Immature natural killer cell (primary cell): ENCODE results near the gene HDDC3. TPM values are rescaled to one million over a fixed set of nuclear protein-coding genes. Genes with fewer than 3 reads are reported as not detected.
A peak's percentile ranks its signal among the peaks of the same experiment; 100 is the strongest.

Source experiments
- DNase-seq, 3 donors: peaks; one replicate each; pipeline ENCODE4 v3.0.0; 2022; ENCODE audit warnings: mixed read lengths in 1 of 3
- H3K27ac Mint-ChIP-seq, 6 donors: one replicate each; pipeline ENCODE4 v1.8.0; 2020; ENCODE audit warnings: mixed read lengths in 6 of 6, mild to moderate bottlenecking in 5 of 6, inconsistent platforms in 4 of 6, moderate library complexity in 3 of 6
- H3K27me3 Mint-ChIP-seq, 3 donors: one replicate each; pipeline ENCODE4 v1.8.0; 2020 to 2021; ENCODE audit warnings: low read depth in 3 of 3, mild to moderate bottlenecking in 3 of 3, mixed read lengths in 3 of 3, moderate library complexity in 3 of 3, inconsistent platforms in 1 of 3
- H3K36me3 Mint-ChIP-seq, 3 donors: one replicate each; pipeline ENCODE4 v1.8.0; 2020; ENCODE audit warnings: mixed read lengths in 3 of 3, inconsistent platforms in 2 of 3, mild to moderate bottlenecking in 2 of 3
- H3K4me1 Mint-ChIP-seq, 2 donors: one replicate each; pipeline ENCODE4 v1.8.0; 2020; ENCODE audit warnings: inconsistent platforms in 2 of 2, mild to moderate bottlenecking in 2 of 2, mixed read lengths in 2 of 2, moderate library complexity in 1 of 2
- H3K4me3 Mint-ChIP-seq, 5 donors: one replicate each; pipeline ENCODE4 v1.8.0; 2020; ENCODE audit warnings: mild to moderate bottlenecking in 5 of 5, mixed read lengths in 5 of 5, inconsistent platforms in 3 of 5, moderate library complexity in 3 of 5
- H3K9me3 Mint-ChIP-seq, 6 donors: one replicate each; pipeline ENCODE4 v1.8.0; 2020; ENCODE audit warnings: mild to moderate bottlenecking in 6 of 6, mixed read lengths in 6 of 6, inconsistent platforms in 4 of 6, moderate library complexity in 3 of 6
- polyA plus RNA-seq, 3 donors: library from polyadenylated mRNA; unstranded; fragments of 300-500 nt; fragmentation: Illumina TruSeq; gene quantifications; one replicate each; pipeline ENCODE4 v1.2.3, GENCODE V29; 2021

The HDDC3 gene
- polyA plus RNA-seq, result 10 to 100 TPM; 25.5 to 33.1 (median 32.1) TPM

GRCh38 chr15:90931828-90932659 lies at the start of gene HDDC3:
Gene HDDC3, minus strand, starts transcription at chr15:90932549. Its CDS starts 9 bp downstream, at chr15:90932540.
- Mint-ChIP-seq H3K4me3 (peak within 1 kb of the TSS; percentile 95 to 97 (median 96)), H3K27me3 (peaks cover 0 to 16% (median 11%) of the 10 kb centered on the region in 3 donors), H3K4me1 (peaks cover 52 to 65% of the 10 kb centered on the region in 2 donors), H3K9me3 (no peaks in the 10 kb centered on the region), H3K36me3 (peaks cover 0 to 3% (median 0%) of the 10 kb centered on the region in 3 donors), H3K27ac (peak within 1 kb of the TSS; percentile 93 to 98 (median 96))
- peak; percentile 85 to 86 (median 86) for DNase-seq

- no peak for DNase-seq
- no peak overlapping the region for H3K4me3 Mint-ChIP-seq
- H3K9me3 Mint-ChIP-seq, result no peaks in the 10 kb centered on the region
- H3K27me3 Mint-ChIP-seq, result no peaks in the 10 kb centered on the region
- H3K27ac Mint-ChIP-seq, result peak overlapping the region in 2 of 6 donors; percentile 19 to 37
- peaks cover 4 to 7% of the 10 kb centered on the region in 2 donors for H3K4me1 Mint-ChIP-seq
- peaks cover 0 to 8% (median 7%) of the 10 kb centered on the region in 3 donors for H3K36me3 Mint-ChIP-seq
Observed at GRCh38 chr15:90982135-90982534, 49.8 kb upstream of the HDDC3 start.

- H3K36me3 Mint-ChIP-seq, result peaks cover 0 to 8% (median 7%) of the 10 kb centered on the region in 3 donors
- H3K4me1 Mint-ChIP-seq, result peaks cover 4 to 7% of the 10 kb centered on the region in 2 donors
- no peak overlapping the region for H3K27ac Mint-ChIP-seq
- no peak for DNase-seq
- no peak overlapping the region for H3K4me3 Mint-ChIP-seq
- H3K27me3 Mint-ChIP-seq, result no peaks in the 10 kb centered on the region
- H3K9me3 Mint-ChIP-seq, result no peaks in the 10 kb centered on the region
Observed at GRCh38 chr15:90981681-90982080, 49.3 kb upstream of the HDDC3 start.

- Mint-ChIP-seq H3K9me3 (no peaks in the 10 kb centered on the region), H3K4me1 (peaks cover 4 to 7% of the 10 kb centered on the region in 2 donors), H3K36me3 (peaks cover 2 to 10% (median 9%) of the 10 kb centered on the region in 3 donors), H3K27ac (no peak overlapping the region), H3K4me3 (no peak overlapping the region), H3K27me3 (no peaks in the 10 kb centered on the region)
- DNase-seq, result no peak
Observed at GRCh38 chr15:90979582-90979981, 47.2 kb upstream of the HDDC3 start.

GRCh38 chr15:90974216-90974615 lies 41.9 kb upstream of the HDDC3 start:
- Mint-ChIP-seq H3K9me3 (no peaks in the 10 kb centered on the region), H3K27me3 (no peaks in the 10 kb centered on the region), H3K36me3 (peaks cover 5 to 10% (median 9%) of the 10 kb centered on the region in 3 donors), H3K4me1 (no peaks in the 10 kb centered on the region), H3K27ac (no peak overlapping the region), H3K4me3 (no peak overlapping the region)
- DNase-seq, result no peak

GRCh38 chr15:90972133-90972532 lies 39.8 kb upstream of the HDDC3 start:
- Mint-ChIP-seq H3K9me3 (no peaks in the 10 kb centered on the region), H3K27me3 (no peaks in the 10 kb centered on the region), H3K4me1 (no peaks in the 10 kb centered on the region), H3K27ac (no peak overlapping the region), H3K36me3 (peaks cover 5 to 9% (median 8%) of the 10 kb centered on the region in 3 donors), H3K4me3 (no peak overlapping the region)
- DNase-seq, result no peak

- Mint-ChIP-seq H3K36me3 (peaks cover 9 to 13% (median 13%) of the 10 kb centered on the region in 3 donors), H3K4me3 (no peak overlapping the region), H3K9me3 (no peaks in the 10 kb centered on the region), H3K27ac (no peak overlapping the region), H3K27me3 (no peaks in the 10 kb centered on the region), H3K4me1 (no peaks in the 10 kb centered on the region)
- DNase-seq, result no peak
Observed at GRCh38 chr15:90970274-90970673, 37.9 kb upstream of the HDDC3 start.

- no peak for DNase-seq
- peak overlapping the region in 1 of 6 donors; percentile 84 for H3K27ac Mint-ChIP-seq
- no peaks in the 10 kb centered on the region for H3K27me3 Mint-ChIP-seq
- H3K36me3 Mint-ChIP-seq, result peaks cover 4 to 8% (median 8%) of the 10 kb centered on the region in 3 donors
- H3K9me3 Mint-ChIP-seq, result no peaks in the 10 kb centered on the region
- no peaks in the 10 kb centered on the region for H3K4me1 Mint-ChIP-seq
- H3K4me3 Mint-ChIP-seq, result no peak overlapping the region
Observed at GRCh38 chr15:90968434-90968833, 36.1 kb upstream of the HDDC3 start.

- Mint-ChIP-seq H3K9me3 (no peaks in the 10 kb centered on the region), H3K27me3 (no peaks in the 10 kb centered on the region), H3K4me1 (no peaks in the 10 kb centered on the region), H3K4me3 (no peak overlapping the region), H3K27ac (peak overlapping the region in 1 of 6 donors; percentile 26), H3K36me3 (peaks cover 7 to 9% (median 8%) of the 10 kb centered on the region in 3 donors)
- DNase-seq, result no peak
Observed at GRCh38 chr15:90967206-90967605, 34.9 kb upstream of the HDDC3 start.

GRCh38 chr15:90966262-90966661 lies 33.9 kb upstream of the HDDC3 start:
- Mint-ChIP-seq H3K27ac (peak overlapping the region in 1 of 6 donors; percentile 4), H3K9me3 (no peaks in the 10 kb centered on the region), H3K36me3 (peaks cover 7 to 13% (median 11%) of the 10 kb centered on the region in 3 donors), H3K27me3 (no peaks in the 10 kb centered on the region), H3K4me3 (no peak overlapping the region), H3K4me1 (no peaks in the 10 kb centered on the region)
- DNase-seq, result no peak

- Mint-ChIP-seq H3K27ac (peak overlapping the region in 1 of 6 donors; percentile 30), H3K4me1 (peaks cover 0 to 4% of the 10 kb centered on the region in 2 donors), H3K4me3 (no peak overlapping the region), H3K27me3 (no peaks in the 10 kb centered on the region), H3K9me3 (no peaks in the 10 kb centered on the region), H3K36me3 (peaks cover 7 to 19% (median 13%) of the 10 kb centered on the region in 3 donors)
- no peak for DNase-seq
Observed at GRCh38 chr15:90962021-90962420, 29.7 kb upstream of the HDDC3 start.

- no peaks in the 10 kb centered on the region for H3K27me3 Mint-ChIP-seq
- peaks cover 5 to 11% of the 10 kb centered on the region in 2 donors for H3K4me1 Mint-ChIP-seq
- no peaks in the 10 kb centered on the region for H3K9me3 Mint-ChIP-seq
- peaks cover 3 to 14% (median 9%) of the 10 kb centered on the region in 3 donors for H3K36me3 Mint-ChIP-seq
- DNase-seq, result no peak
- no peak overlapping the region for H3K27ac Mint-ChIP-seq
- H3K4me3 Mint-ChIP-seq, result no peak overlapping the region
Observed at GRCh38 chr15:90960298-90961091, 28.1 kb upstream of the HDDC3 start.

- DNase-seq, result no peak
- Mint-ChIP-seq H3K27me3 (no peaks in the 10 kb centered on the region), H3K27ac (peak overlapping the region in 1 of 6 donors; percentile 7), H3K9me3 (no peaks in the 10 kb centered on the region), H3K36me3 (peaks cover 3 to 14% (median 9%) of the 10 kb centered on the region in 3 donors), H3K4me1 (peaks cover 5 to 13% of the 10 kb centered on the region in 2 donors), H3K4me3 (no peak overlapping the region)
Observed at GRCh38 chr15:90959894-90960293, 27.5 kb upstream of the HDDC3 start.
